HG02938 (cell line): Measurements from ENCODE around the gene HS3ST4.
"Not testable (repeated sequence)": the region's sequence is repeated elsewhere in the genome, so short reads cannot be mapped to it uniquely, and the experiment has no call there.

ENCODE experiments used
- ATAC-seq: cut with Tn5 transposase; IDR thresholded peaks from one replicate; pipeline ENCODE4 v1.9.1; 2021; ENCODE audit warnings: mild to moderate bottlenecking, moderate library complexity; ENCODE audit not compliant: unreplicated experiment

Gene HS3ST4

DNA sequence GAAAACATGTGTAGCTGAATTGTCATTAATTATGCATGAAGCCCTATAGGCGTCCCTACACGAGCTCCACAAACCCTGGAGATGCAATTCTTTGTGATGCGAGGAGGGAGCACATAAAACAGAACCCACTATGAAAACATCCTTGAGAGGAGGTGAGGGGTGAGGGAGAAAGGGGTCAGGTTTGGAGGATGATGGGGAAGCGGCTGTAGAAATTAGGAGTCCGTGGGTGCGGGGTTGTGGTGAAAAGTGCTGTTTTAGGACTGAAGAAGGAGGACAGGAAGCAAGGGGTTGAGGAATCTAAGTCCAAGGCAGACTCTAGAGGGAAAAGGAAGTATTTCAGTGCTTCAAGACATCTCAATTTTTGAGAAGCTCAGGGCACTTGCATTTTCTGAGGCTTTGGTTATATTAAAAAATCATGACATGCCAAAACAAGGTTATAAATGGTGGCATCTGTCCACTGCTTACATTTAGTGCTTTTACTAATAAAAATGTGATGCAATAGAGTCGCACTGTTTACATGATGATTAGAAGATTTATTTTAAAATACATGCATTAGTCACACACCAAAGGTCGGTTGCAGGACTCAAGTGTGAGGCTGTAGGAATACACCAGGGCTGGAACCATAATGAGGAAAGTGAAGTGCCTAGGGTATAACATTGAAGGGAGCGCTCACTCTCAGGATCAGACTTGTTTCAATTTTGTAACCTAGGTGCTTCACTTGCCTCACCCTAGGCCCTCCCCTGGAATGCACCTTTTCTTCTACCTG is 379.5 kb downstream of the HS3ST4 start:
- no peak for ATAC-seq

DNA sequence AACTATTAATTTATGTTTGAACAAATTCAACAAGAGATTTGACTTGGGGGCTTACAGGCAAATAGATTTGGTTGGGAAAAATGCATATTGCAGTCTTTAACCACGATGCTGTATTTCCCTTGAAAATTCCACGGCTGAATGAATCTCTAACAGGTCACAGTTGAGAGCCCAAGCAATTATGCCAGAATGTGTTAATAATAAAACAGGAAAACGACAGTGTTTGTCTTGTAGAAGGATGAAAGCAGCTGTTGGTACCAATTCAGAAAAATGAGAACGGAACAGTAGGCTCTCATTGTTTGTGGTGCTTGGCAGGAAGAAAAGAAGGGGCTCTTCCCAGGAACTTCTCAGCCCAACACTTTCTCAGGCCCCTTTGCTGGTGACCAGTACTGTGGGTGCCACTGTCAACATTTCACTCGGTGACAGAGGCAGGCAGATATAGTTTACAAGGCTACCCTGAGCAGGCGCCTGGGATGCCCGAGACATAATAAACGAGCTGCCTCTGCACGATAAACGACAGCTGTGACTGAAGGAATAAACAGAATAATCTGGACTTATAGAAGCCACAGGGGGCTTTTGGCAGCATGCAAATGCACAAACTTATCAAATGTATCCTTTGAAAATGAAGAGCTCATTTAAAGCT is 387.1 kb downstream of the HS3ST4 start:
- no peak for ATAC-seq

DNA sequence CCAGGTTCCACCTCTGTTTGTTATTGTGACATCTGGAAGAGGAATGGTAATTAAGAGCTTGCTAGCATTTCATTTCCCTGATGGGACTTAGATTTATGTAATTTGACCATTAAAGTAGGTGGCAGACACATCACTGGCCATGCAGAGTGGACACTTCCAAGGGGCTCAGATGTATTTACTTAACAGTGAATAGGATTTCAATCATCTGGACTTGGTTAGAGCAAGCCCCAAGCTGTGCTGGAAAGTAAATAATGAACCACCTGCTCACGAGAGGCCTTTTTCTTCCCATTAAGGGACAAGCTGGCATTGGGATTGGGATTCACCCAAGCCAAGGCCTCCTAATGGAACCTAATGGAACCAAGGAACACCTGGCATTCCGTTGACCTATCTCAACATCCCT is 395.3 kb downstream of the HS3ST4 start:
- no peak for ATAC-seq

DNA sequence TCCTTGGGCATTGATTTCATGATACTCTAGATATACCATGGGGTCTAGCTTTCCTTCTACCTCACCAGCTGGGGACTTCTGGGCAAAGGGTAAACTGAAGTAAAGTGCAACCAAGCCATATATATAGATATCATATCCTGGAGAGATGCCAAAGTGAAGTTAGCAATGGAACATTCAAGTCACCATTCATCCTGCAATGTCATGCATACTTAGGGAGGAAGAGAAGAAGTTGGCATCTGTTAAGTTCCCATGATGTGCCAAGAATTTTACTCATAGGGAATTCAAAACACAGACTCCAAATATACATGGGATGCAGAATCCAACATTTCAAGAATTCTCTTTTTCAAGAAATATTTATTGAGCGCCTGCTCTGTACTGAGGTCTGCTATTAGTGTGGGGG is 399.8 kb downstream of the HS3ST4 start:
- ATAC-seq = no peak

- not testable (repeated sequence) for ATAC-seq
Observed at GRCh38 chr16:26098206-26098605, 406.4 kb downstream of the HS3ST4 start.

- ATAC-seq = no peak
Observed at GRCh38 chr16:26102369-26102768, 410.6 kb downstream of the HS3ST4 start.

- no peak for ATAC-seq
Observed at GRCh38 chr16:26108836-26109505, 417.2 kb downstream of the HS3ST4 start.

GRCh38 chr16:26111900-26112299 is 420.1 kb downstream of the HS3ST4 start:
- ATAC-seq = no peak

DNA sequence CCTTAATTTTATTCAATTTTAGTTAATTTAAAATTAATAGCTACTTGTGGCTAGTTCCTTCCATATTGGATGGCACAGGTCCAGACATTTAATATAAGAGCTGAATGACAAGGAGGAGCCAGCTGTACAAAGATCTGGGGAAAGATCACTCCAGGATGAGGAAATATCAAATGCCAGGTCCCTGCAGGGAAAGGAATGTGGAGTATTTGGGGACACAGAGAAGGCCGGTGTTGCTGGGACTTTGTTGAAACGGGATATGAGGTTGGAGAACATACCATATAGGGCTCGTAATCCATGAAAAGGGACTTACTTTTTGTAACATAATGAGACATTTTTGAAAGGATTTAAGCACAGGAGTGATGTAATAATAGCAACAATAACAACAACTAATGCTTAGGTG is 426.8 kb downstream of the HS3ST4 start:
- ATAC-seq = no peak

- ATAC-seq = no peak
Observed at GRCh38 chr16:26120729-26121128, 429.0 kb downstream of the HS3ST4 start.

DNA sequence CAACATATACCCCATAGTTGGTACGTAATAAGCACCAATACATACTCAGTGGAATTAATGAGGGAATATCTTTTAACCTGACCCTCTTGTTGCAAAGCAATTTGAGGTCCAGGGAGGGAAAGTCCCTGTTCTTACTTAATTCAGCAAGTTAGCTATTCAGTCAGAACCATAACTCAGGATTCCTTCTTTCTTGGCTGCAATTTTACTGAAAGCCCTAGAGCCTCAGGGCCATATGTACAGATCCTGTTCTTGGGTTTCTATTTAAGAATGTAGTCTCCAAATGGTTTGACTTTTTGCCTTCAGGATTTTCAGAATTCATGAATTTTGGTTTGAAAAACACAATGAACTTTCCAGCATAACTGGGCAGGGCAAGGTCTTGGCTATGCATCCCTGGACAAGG is 436.5 kb downstream of the HS3ST4 start:
- no peak for ATAC-seq

- ATAC-seq = no peak
Observed at GRCh38 chr16:26129997-26130396, 438.2 kb downstream of the HS3ST4 start.

DNA sequence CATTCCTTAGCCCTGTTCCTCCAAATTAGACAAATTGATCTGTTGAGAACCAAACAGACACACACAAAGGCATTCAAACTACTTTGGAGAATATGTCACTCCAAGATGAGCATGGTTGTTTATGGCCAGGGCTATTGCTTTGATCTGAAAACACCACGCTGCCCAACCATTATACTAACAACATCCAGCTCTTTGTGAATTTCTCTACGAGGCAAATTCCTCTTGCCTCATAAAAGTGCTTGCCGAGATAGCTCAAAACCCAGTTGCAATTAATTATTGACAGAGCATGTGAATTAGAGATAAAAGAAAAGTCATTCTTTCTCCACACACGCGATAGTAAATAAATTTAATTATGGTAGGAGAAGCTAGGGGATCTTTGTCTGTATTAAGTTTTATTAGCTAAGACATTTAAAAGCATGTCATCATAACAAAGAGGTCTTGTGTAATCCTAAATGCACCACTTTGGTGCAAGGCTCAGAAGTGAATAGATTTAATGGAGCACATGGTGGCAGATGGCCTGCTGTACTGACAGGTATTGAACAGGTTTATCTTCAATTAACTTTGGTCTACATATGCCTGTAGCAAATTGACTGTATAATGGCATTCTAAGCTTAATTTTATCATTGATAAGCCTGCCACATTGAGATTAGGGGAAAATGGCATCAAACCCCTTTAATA is 441.8 kb downstream of the HS3ST4 start:
- ATAC-seq = no peak

- ATAC-seq = no peak
Observed at GRCh38 chr16:26134588-26134987, 442.8 kb downstream of the HS3ST4 start.

DNA sequence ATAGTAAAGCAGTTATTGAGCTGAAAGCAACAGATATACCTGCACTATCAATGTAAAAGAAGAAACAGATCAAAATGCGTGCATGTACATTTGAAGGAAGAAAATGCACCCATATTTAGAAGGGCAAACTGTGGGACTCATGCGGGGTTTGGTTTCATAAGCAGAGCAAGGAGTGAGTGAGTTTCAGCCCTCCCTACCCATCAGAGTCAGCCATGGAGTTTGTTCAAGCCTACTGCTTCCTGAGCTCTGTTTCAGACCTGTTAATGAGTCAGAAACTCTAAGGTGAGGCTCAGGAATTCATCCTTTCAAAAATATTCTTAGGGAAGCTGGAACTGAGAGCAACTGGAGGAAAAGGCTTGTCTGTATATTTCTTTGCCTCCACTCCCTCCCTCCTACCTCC is 446.2 kb downstream of the HS3ST4 start:
- no peak for ATAC-seq

- ATAC-seq = no peak
Observed at GRCh38 chr16:26139091-26139490, 447.3 kb downstream of the HS3ST4 start.

- ATAC-seq = no peak
Observed at GRCh38 chr16:26139884-26140283, 448.1 kb downstream of the HS3ST4 start.

GRCh38 chr16:26149364-26150190 is 457.8 kb downstream of the HS3ST4 start:
- ATAC-seq = no peak

DNA sequence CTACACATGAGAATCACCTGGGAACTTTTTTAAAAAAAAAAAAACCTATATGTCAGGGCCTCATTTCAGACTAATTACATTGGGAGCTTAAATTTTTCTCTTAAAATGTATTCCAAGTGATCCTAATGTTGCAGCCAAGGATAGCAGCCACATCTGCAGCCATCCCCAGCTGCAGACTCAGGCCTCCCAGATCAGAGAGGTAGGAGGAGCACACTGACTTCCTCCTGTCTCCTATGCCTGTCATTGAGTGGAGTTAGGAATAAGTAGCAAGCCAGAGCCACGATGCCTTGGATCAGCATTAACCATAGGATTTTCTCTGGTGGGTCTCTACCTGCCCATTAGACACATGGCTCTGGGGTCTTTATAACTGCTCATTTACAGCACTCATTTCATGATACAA is 463.5 kb downstream of the HS3ST4 start:
- no peak for ATAC-seq

DNA sequence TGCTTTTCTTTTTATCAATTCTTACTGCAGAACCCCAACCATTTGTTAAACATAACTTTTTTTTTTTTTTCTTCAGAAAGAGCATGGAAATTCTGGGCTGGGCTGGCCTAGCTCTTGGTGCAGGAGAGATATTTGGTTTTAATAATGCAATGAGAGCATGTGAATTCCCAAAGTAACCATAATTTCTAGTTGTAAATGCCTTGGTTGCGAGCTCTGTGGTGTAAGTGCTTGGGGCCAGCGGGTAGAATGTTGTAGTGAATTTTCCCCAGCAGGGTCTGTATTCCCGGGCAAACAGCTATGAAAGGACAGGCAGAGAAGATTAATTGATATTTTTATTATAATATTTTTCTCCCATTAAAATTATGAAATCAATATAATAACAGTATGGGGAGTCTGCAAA is 465.6 kb downstream of the HS3ST4 start:
- ATAC-seq = no peak
